ENCODE measurements around the gene ATG13.

The ATG13 gene

GRCh38 chr11:46604796-46605195 is 12.6 kb upstream of the ATG13 start (continued):
- TF ChIP-seq PRDM2 (tag by site-specific recombination; IDR thresholded peaks at IDR 0.05; ENCODE audit: borderline replicate concordance) (no peak), ZNF48 (tag by site-specific recombination; IDR thresholded peaks at IDR 0.05) (no peak)
- TF ChIP-seq, protein P1, sequence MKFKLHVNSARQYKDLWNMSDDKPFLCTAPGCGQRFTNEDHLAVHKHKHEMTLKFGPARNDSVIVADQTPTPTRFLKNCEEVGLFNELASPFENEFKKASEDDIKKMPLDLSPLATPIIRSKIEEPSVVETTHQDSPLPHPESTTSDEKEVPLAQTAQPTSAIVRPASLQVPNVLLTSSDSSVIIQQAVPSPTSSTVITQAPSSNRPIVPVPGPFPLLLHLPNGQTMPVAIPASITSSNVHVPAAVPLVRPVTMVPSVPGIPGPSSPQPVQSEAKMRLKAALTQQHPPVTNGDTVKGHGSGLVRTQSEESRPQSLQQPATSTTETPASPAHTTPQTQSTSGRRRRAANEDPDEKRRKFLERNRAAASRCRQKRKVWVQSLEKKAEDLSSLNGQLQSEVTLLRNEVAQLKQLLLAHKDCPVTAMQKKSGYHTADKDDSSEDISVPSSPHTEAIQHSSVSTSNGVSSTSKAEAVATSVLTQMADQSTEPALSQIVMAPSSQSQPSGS (tag by site-specific recombination; IDR thresholded peaks at IDR 0.05; ENCODE audit: low read depth) = no peak

GRCh38 chr11:46607516-46607915 is 9.8 kb upstream of the ATG13 start:
- H3K9me3 ChIP-seq (ENCODE audit: control insufficient read depth, insufficient read depth, low read depth, low read length) = no peaks in the 10 kb centered on the region
- ChIA-PET POLR2A (no interaction called here), CTCF (interaction anchor here (1.2 kb wide), 1 partner anchor 78 kb away, joined by 4 read pairs; no protein-coding TSS in a partner anchor)
- no peak overlapping the region for H3K27ac ChIP-seq (ENCODE audit: extremely low read depth, low read depth, low read length)
- no peak overlapping the region for H3K4me3 ChIP-seq (ENCODE audit: low read depth, low read length)
- peaks cover 0 to 6% of the 10 kb centered on the region in 2 experiments; a peak in 1 of 3 replicates for H3K36me3 ChIP-seq (ENCODE audit: control insufficient read depth in 2 of 2, insufficient read depth in 1 of 2, low read length in 2 of 2)
- H3K4me1 ChIP-seq (ENCODE audit: control insufficient read depth, insufficient read depth, low read length) = no peaks in the 10 kb centered on the region
- TF ChIP-seq, protein P2, sequence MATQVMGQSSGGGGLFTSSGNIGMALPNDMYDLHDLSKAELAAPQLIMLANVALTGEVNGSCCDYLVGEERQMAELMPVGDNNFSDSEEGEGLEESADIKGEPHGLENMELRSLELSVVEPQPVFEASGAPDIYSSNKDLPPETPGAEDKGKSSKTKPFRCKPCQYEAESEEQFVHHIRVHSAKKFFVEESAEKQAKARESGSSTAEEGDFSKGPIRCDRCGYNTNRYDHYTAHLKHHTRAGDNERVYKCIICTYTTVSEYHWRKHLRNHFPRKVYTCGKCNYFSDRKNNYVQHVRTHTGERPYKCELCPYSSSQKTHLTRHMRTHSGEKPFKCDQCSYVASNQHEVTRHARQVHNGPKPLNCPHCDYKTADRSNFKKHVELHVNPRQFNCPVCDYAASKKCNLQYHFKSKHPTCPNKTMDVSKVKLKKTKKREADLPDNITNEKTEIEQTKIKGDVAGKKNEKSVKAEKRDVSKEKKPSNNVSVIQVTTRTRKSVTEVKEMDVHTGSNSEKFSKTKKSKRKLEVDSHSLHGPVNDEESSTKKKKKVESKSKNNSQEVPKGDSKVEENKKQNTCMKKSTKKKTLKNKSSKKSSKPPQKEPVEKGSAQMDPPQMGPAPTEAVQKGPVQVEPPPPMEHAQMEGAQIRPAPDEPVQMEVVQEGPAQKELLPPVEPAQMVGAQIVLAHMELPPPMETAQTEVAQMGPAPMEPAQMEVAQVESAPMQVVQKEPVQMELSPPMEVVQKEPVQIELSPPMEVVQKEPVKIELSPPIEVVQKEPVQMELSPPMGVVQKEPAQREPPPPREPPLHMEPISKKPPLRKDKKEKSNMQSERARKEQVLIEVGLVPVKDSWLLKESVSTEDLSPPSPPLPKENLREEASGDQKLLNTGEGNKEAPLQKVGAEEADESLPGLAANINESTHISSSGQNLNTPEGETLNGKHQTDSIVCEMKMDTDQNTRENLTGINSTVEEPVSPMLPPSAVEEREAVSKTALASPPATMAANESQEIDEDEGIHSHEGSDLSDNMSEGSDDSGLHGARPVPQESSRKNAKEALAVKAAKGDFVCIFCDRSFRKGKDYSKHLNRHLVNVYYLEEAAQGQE (tag by site-specific recombination; IDR thresholded peaks at IDR 0.05) = no peak
- TF ChIP-seq ZSCAN16 (tag by site-specific recombination; IDR thresholded peaks at IDR 0.05) (no peak), ZSCAN18 (tag by site-specific recombination; IDR thresholded peaks at IDR 0.05) (no peak), ZBTB1 (tag by site-specific recombination; IDR thresholded peaks at IDR 0.05) (no peak), ZNF585B (tag by site-specific recombination; IDR thresholded peaks at IDR 0.05) (no peak), ZNF571 (tag by site-specific recombination; IDR thresholded peaks at IDR 0.05) (no peak), ZNF76 (tag by site-specific recombination; IDR thresholded peaks at IDR 0.05; ENCODE audit: borderline replicate concordance, low read depth) (no peak), ZFP37 (tag by site-specific recombination; IDR thresholded peaks at IDR 0.05) (no peak), ZEB2 (tag by site-specific recombination; IDR thresholded peaks at IDR 0.05) (no peak), ZNF791 (tag by site-specific recombination; IDR thresholded peaks at IDR 0.05) (no peak)
- TF ChIP-seq, protein P3, sequence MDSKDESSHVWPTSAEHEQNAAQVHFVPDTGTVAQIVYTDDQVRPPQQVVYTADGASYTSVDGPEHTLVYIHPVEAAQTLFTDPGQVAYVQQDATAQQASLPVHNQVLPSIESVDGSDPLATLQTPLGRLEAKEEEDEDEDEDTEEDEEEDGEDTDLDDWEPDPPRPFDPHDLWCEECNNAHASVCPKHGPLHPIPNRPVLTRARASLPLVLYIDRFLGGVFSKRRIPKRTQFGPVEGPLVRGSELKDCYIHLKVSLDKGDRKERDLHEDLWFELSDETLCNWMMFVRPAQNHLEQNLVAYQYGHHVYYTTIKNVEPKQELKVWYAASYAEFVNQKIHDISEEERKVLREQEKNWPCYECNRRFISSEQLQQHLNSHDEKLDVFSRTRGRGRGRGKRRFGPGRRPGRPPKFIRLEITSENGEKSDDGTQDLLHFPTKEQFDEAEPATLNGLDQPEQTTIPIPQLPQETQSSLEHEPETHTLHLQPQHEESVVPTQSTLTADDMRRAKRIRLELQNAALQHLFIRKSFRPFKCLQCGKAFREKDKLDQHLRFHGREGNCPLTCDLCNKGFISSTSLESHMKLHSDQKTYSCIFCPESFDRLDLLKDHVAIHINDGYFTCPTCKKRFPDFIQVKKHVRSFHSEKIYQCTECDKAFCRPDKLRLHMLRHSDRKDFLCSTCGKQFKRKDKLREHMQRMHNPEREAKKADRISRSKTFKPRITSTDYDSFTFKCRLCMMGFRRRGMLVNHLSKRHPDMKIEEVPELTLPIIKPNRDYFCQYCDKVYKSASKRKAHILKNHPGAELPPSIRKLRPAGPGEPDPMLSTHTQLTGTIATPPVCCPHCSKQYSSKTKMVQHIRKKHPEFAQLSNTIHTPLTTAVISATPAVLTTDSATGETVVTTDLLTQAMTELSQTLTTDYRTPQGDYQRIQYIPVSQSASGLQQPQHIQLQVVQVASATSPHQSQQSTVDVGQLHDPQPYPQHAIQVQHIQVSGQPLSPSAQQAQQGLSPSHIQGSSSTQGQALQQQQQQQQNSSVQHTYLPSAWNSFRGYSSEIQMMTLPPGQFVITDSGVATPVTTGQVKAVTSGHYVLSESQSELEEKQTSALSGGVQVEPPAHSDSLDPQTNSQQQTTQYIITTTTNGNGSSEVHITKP (tag by site-specific recombination; IDR thresholded peaks at IDR 0.05) = no peak

All from HEK293 (cell line).